HTERT RPE-1 (cell line): Measurements from ENCODE around the gene DNAJC10.

ENCODE experiments used
- in situ Hi-C: fragments of 300-500 bp; cut with MboI; formaldehyde crosslinking; loops from 4 replicates; pipeline ENCODE4 v1.14.3; 2020; ENCODE audit warnings: low sequenced_read_pairs

DNAJC10 gene

GRCh38 chr2:182831101-182831500 lies 115.0 kb downstream of the DNAJC10 start:
- in situ Hi-C loops, result no loop called here

GRCh38 chr2:182831921-182832320 lies 115.9 kb downstream of the DNAJC10 start:
- in situ Hi-C loops, result no loop called here

- in situ Hi-C loops, result no loop called here
Measured at GRCh38 chr2:182833084-182833854, 117.2 kb downstream of the DNAJC10 start.

- in situ Hi-C loops, result no loop called here
Measured at GRCh38 chr2:182834293-182834692, 118.2 kb downstream of the DNAJC10 start.

- in situ Hi-C loops, result no loop called here
Measured at GRCh38 chr2:182836451-182836850, 120.4 kb downstream of the DNAJC10 start.
